ENCODE data around the gene SIGLEC9. TPM values are rescaled to one million over a fixed set of nuclear protein-coding genes. Genes with fewer than 3 reads are reported as not detected.
"Not testable (repeated sequence)": the region's sequence is repeated elsewhere in the genome, so short reads cannot be mapped to it uniquely, and the experiment has no call there.

Gene SIGLEC9
- total RNA-seq, 1 donor from 2014 or later, result 24.8 TPM

GRCh38 chr19:51140441-51140840 is 15.7 kb downstream of the SIGLEC9 start:
- Histone ChIP-seq H3K27ac (no peak overlapping the region), H3K4me1 (peaks cover 30% of the 10 kb centered on the region), H3K27me3 (ENCODE audit: low read depth) (no peaks in the 10 kb centered on the region), H3K9me3 (no peaks in the 10 kb centered on the region), H3K4me3 (no peak overlapping the region), H3K36me3 (no peaks in the 10 kb centered on the region)
- no peak for TF ChIP-seq CTCF (IDR thresholded peaks at IDR 0.05)
- DNase-seq (no peak), ATAC-seq (no peak)
- intact Hi-C loops (cut with DNase I), result no loop called here

- TF ChIP-seq CTCF (IDR thresholded peaks at IDR 0.05), result no peak
- DNase-seq, result no peak
- intact Hi-C loops (cut with DNase I), result no loop called here
Measured at GRCh38 chr19:51141181-51141580, 16.5 kb downstream of the SIGLEC9 start.

GRCh38 chr19:51142119-51142518 is 17.4 kb downstream of the SIGLEC9 start, which contains the start of gene SIGLEC7:
TSS of gene SIGLEC7 (plus strand) at chr19:51142301. CDS start at chr19:51142370, 69 bp downstream.
- H3K27ac ChIP-seq, result peak within 1 kb of the TSS; percentile 67
- peak within 1 kb of the TSS; percentile 14 for H3K4me3 ChIP-seq
- no peaks in the 10 kb centered on the region for H3K27me3 ChIP-seq (ENCODE audit: low read depth)
- H3K9me3 ChIP-seq, result no peaks in the 10 kb centered on the region
- H3K4me1 ChIP-seq, result peaks cover 30% of the 10 kb centered on the region
- TF ChIP-seq CTCF (IDR thresholded peaks at IDR 0.05), result no peak
- DNase-seq, result no peak
- intact Hi-C loops (cut with DNase I), result no loop called here
- no peaks in the 10 kb centered on the region for H3K36me3 ChIP-seq
- peak; percentile 12 to 23 for ATAC-seq

More at GRCh38 chr19:51141181-51141580, 16.5 kb downstream of the SIGLEC9 start:
- no peak overlapping the region for H3K4me3 ChIP-seq
- H3K36me3 ChIP-seq, result no peaks in the 10 kb centered on the region
- H3K9me3 ChIP-seq, result no peaks in the 10 kb centered on the region
- H3K4me1 ChIP-seq, result peaks cover 30% of the 10 kb centered on the region
- H3K27me3 ChIP-seq (ENCODE audit: low read depth), result no peaks in the 10 kb centered on the region
- no peak overlapping the region for H3K27ac ChIP-seq
- ATAC-seq, result no peak

- H3K36me3 ChIP-seq; intact Hi-C loops (cut with DNase I); H3K9me3 ChIP-seq; ATAC-seq; H3K27me3 ChIP-seq (ENCODE audit: low read depth); DNase-seq; H3K27ac ChIP-seq: not testable (repeated sequence)
- peaks cover 27% of the 10 kb centered on the region for H3K4me1 ChIP-seq
- peak overlapping the region; percentile 14 for H3K4me3 ChIP-seq
Measured at GRCh38 chr19:51142809-51143475, 18.2 kb downstream of the SIGLEC9 start.

- H3K27ac ChIP-seq, result no peak overlapping the region
- no peak for TF ChIP-seq CTCF (IDR thresholded peaks at IDR 0.05)
- intact Hi-C loops (cut with DNase I), result no loop called here
- no peaks in the 10 kb centered on the region for H3K27me3 ChIP-seq (ENCODE audit: low read depth)
- peak overlapping the region; percentile 3 for H3K4me3 ChIP-seq
- H3K36me3 ChIP-seq, result no peaks in the 10 kb centered on the region
- no peaks in the 10 kb centered on the region for H3K9me3 ChIP-seq
- peaks cover 29% of the 10 kb centered on the region for H3K4me1 ChIP-seq
- DNase-seq (no peak), ATAC-seq (no peak)
Measured at GRCh38 chr19:51143486-51143885, 18.8 kb downstream of the SIGLEC9 start.

- Histone ChIP-seq H3K27me3 (ENCODE audit: low read depth) (no peaks in the 10 kb centered on the region), H3K4me1 (peaks cover 29% of the 10 kb centered on the region), H3K4me3 (no peak overlapping the region), H3K27ac (no peak overlapping the region), H3K36me3 (no peaks in the 10 kb centered on the region), H3K9me3 (no peaks in the 10 kb centered on the region)
- no peak for TF ChIP-seq CTCF (IDR thresholded peaks at IDR 0.05)
- ATAC-seq (no peak), DNase-seq (no peak)
- intact Hi-C loops (cut with DNase I), result no loop called here
Measured at GRCh38 chr19:51144482-51145045, 19.9 kb downstream of the SIGLEC9 start.
